Spleen (tissue), 11 donors: Measurements from ENCODE around the gene OSBPL10. TPM values are rescaled to one million over a fixed set of nuclear protein-coding genes. Genes with fewer than 3 reads are reported as not detected.

ENCODE experiments used
- DNase-seq: peaks from one replicate; pipeline ENCODE4 v3.0.0-alpha.2; 2020
- H3K27ac ChIP-seq, 8 donors: fragments of 200-600 bp; sonication (generic) in 7 of 8; 1 replicate in 4 of 8; 2 replicates in 4 of 8; pipeline versions ENCODE4 v1.5.0 to v1.8.0; 2016 to 2021; ENCODE audit warnings: inconsistent platforms in 4 of 8, mild to moderate bottlenecking in 4 of 8, moderate library complexity in 1 of 8
- H3K27me3 ChIP-seq, 7 donors: fragments of 200-600 bp; sonication (generic) in 6 of 7; replicated peaks in 1 of 7; 1 replicate in 4 of 7; 2 replicates in 3 of 7; pipeline versions ENCODE4 v1.5.0 to v1.8.0; 2016 to 2021; ENCODE audit warnings: inconsistent platforms in 3 of 7, mild to moderate bottlenecking in 1 of 7
- H3K36me3 ChIP-seq, 6 donors: fragments of 200-600 bp; sonication (generic) in 5 of 6; 1 replicate in 4 of 6; 2 replicates in 2 of 6; pipeline versions ENCODE4 v1.5.0 to v1.8.0; 2016 to 2021; ENCODE audit warnings: inconsistent platforms in 2 of 6
- H3K4me1 ChIP-seq, 6 donors: fragments of 200-600 bp; sonication (generic) in 5 of 6; 1 replicate in 3 of 6; 2 replicates in 3 of 6; pipeline versions ENCODE4 v1.5.0 to v1.8.0; 2016 to 2021; ENCODE audit warnings: inconsistent platforms in 3 of 6
- H3K4me3 ChIP-seq, 8 donors: fragments of 200-600 bp; sonication (generic) in 7 of 8; 1 replicate in 4 of 8; 2 replicates in 4 of 8; pipeline versions ENCODE4 v1.5.0 to v1.8.0; 2016 to 2021; ENCODE audit warnings: inconsistent platforms in 4 of 8, mild to moderate bottlenecking in 4 of 8, moderate library complexity in 2 of 8
- H3K9me3 ChIP-seq, 8 donors: fragments of 200-600 bp; sonication (generic) in 7 of 8; 1 replicate in 4 of 8; 2 replicates in 4 of 8; pipeline versions ENCODE4 v1.5.0 to v1.8.0; 2016 to 2021; ENCODE audit warnings: inconsistent platforms in 4 of 8
- POLR2A ChIP-seq, 3 donors: fragments of 450-650 bp; IDR thresholded peaks; one replicate each; pipeline ENCODE4 v1.5.1; 2017; ENCODE audit warnings: antibody characterized with exemption in 3 of 3, mild to moderate bottlenecking in 1 of 3
- POLR2AphosphoS5 ChIP-seq, 3 donors: sonication (generic); formaldehyde crosslinking; IDR thresholded peaks; one replicate each; pipeline ENCODE4 v1.5.1; 2017; ENCODE audit warnings: antibody characterized with exemption in 3 of 3
- WGBS, 5 donors: extraction: QIAGEN DNeasy Blood & Tissue Kit in 3 of 5; methylation state at CpG; one replicate each; pipeline versions ENCODE4 v1.1.5 to v1.1.7; 2013 to 2018; 5-methylcytosine and 5-hydroxymethylcytosine counted together
- intact Hi-C: fragments of 100-400 bp; cut with DNase I; formaldehyde crosslinking; loops from one replicate; pipeline ENCODE4 v1.15.0; 2023; ENCODE audit warnings: low total_unique reads
- polyA plus RNA-seq, 3 donors: library from polyadenylated mRNA; stranded (reverse); fragments of 200-250 nt; gene quantifications; one replicate each; pipeline ENCODE4 v1.2.1, GENCODE V29; 2013
- total RNA-seq, 7 donors: library from RNA; depleted of rRNA in 3 of 7; stranded (reverse); fragments of >200 nt in 3 of 7; fragmentation: NEBNext Ultra II Directional in 4 of 7; extraction: Animal tissue kit (Norgen Biotek cat#: 25700) in 4 of 7; gene quantifications; one replicate each; pipeline versions ENCODE4 v1.1.0 to v1.2.1, GENCODE V29; 2016 to 2021
- TF ChIP-seq, protein P1 (sequence below), 11 experiments: fragments of 200-600 bp in 7 of 11; fragments of 450-650 bp in 4 of 11; sonication (generic) in 4 of 11; IDR thresholded peaks in 8 of 11; conservative IDR thresholded peaks in 3 of 11; 1 replicate in 7 of 11; 2 replicates in 4 of 11; pipeline versions ENCODE4 v1.4.0 to v1.8.0; 2016 to 2021; ENCODE audit warnings: antibody characterized with exemption in 11 of 11, inconsistent platforms in 4 of 11, mild to moderate bottlenecking in 1 of 11
- donor health status: healthy with polysubstance abuse.
- donor health status: DM: no; HTN: no; CAD: no; lungs with moderate emphysema.
- donor health status: DM: no; HTN: no; CAD: no.
- donor health status: Bipolar disorder and iron deficiency.
- donor health status: healthy.
- donor health status: DM: no; HTN: no; CAD: no.
- donor health status: DM: yes; HTN: yes; CAD: no.

Gene OSBPL10
- total and polyA plus RNA-seq, 10 donors, result 3.8 to 95.1 (median 56.5) TPM

DNA sequence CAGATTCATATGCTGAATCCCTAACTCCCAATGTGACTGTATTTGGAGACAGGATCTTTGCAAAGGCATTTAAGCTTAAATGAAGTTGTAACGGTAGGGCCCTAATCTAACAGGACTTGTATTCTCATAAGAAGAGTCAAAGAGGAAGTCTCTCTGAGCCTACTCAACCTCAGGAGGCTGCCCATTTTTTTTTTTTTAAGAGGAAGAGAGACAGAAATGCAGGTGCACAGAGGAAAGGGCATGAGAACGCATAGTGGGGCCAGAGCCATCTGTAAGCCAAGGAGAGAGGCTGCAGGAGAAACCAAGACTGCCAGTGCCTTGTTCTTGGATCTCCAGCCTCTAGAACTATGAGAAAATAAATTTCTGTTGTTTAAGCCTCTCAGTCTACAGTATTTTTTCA, 28.9 kb upstream of the OSBPL10 start:
- 33 to 57% (median 49%) methylated on average over 2 of the region's 2 CpGs for WGBS, 5 donors
- Histone ChIP-seq H3K36me3 (no peaks in the 10 kb centered on the region), H3K9me3 (no peaks in the 10 kb centered on the region), H3K27ac (peak overlapping the region in 1 of 8 donors; percentile 24), H3K27me3 (no peaks in the 10 kb centered on the region), H3K4me3 (no peak overlapping the region), H3K4me1 (peaks cover 0 to 15% (median 2%) of the 10 kb centered on the region in 6 donors)
- no peak for DNase-seq
- intact Hi-C loops, result no loop called here
- TF ChIP-seq, protein P1, sequence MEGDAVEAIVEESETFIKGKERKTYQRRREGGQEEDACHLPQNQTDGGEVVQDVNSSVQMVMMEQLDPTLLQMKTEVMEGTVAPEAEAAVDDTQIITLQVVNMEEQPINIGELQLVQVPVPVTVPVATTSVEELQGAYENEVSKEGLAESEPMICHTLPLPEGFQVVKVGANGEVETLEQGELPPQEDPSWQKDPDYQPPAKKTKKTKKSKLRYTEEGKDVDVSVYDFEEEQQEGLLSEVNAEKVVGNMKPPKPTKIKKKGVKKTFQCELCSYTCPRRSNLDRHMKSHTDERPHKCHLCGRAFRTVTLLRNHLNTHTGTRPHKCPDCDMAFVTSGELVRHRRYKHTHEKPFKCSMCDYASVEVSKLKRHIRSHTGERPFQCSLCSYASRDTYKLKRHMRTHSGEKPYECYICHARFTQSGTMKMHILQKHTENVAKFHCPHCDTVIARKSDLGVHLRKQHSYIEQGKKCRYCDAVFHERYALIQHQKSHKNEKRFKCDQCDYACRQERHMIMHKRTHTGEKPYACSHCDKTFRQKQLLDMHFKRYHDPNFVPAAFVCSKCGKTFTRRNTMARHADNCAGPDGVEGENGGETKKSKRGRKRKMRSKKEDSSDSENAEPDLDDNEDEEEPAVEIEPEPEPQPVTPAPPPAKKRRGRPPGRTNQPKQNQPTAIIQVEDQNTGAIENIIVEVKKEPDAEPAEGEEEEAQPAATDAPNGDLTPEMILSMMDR (IDR thresholded peaks at IDR 0.05 in 8 of 11, conservative IDR thresholded peaks at IDR 0.05 in 3 of 11), result no peak
- TF ChIP-seq POLR2AphosphoS5 (IDR thresholded peaks at IDR 0.05), result no peak

DNA sequence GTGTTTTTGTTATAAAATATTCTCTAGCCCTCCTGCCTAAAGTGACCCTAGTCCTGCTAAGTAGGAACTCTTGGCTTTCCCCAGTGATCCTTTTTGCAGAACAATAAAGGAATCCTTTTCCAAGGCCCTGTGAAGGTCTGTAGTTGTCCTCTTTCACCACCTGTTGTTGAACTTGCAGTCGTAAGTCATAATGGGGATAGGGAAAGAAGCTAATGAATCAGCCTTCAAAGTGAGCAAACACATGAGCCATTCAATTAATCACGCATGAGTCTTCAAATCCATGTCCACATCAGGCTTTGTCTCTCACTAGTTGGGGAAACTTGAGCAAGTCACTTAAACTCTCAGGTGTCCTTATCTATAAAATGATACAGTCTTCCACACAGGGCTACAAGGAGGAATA, 28.0 kb upstream of the OSBPL10 start:
- Histone ChIP-seq H3K27me3 (no peaks in the 10 kb centered on the region), H3K36me3 (no peaks in the 10 kb centered on the region), H3K9me3 (no peaks in the 10 kb centered on the region), H3K27ac (no peak overlapping the region), H3K4me1 (peaks cover 0 to 15% (median 2%) of the 10 kb centered on the region in 6 donors), H3K4me3 (no peak overlapping the region)
- no peak for DNase-seq
- 93 to 99% (median 96%) methylated on average over 2 of the region's 2 CpGs for WGBS, 5 donors
- intact Hi-C loops, result no loop called here
- TF ChIP-seq, protein P1 (IDR thresholded peaks at IDR 0.05 in 8 of 11, conservative IDR thresholded peaks at IDR 0.05 in 3 of 11), result no peak
- TF ChIP-seq POLR2A (IDR thresholded peaks at IDR 0.05), result no peak

DNA sequence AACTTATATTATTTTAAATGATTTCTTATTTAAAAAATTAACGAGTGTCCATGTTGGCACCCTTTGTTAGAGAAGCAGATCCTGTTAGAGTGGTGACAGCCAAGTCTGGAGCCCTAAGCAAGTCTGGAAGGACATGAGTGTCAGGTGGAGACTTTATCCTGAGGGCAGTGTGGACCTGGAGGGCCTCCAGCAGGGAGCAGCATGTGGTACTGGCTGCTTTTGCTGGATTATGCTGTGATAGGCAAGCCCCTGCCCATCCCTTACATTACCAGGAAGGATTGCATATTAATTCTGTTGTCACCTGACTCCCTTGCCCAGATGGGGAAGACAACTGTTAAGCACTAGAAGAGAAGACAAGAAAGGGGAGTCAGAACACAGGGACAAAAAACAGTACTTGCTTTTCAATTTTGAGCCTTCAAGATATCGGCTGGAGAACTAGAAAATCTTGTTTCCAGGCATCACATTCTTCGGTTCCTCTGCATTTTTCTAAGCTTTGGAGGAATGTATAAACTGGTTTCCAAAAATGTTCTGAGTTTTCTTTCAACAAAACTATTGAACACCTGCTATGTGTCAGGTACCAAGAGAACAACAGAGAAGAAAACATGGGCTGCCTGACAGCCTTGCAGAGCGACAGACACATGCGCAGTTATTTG, 23.2 kb upstream of the OSBPL10 start:
- Histone ChIP-seq H3K9me3 (no peaks in the 10 kb centered on the region), H3K4me3 (no peak overlapping the region), H3K36me3 (no peaks in the 10 kb centered on the region), H3K4me1 (peaks cover 0 to 24% (median 6%) of the 10 kb centered on the region in 6 donors), H3K27me3 (no peaks in the 10 kb centered on the region), H3K27ac (no peak overlapping the region)
- intact Hi-C loops, result no loop called here
- TF ChIP-seq, protein P1 (IDR thresholded peaks at IDR 0.05 in 8 of 11, conservative IDR thresholded peaks at IDR 0.05 in 3 of 11), result no peak
- TF ChIP-seq POLR2A (IDR thresholded peaks at IDR 0.05) (no peak), POLR2AphosphoS5 (IDR thresholded peaks at IDR 0.05) (no peak)
- 87 to 99% (median 95%) methylated on average over 5 of the region's 5 CpGs for WGBS, 5 donors
- DNase-seq, result no peak

DNA sequence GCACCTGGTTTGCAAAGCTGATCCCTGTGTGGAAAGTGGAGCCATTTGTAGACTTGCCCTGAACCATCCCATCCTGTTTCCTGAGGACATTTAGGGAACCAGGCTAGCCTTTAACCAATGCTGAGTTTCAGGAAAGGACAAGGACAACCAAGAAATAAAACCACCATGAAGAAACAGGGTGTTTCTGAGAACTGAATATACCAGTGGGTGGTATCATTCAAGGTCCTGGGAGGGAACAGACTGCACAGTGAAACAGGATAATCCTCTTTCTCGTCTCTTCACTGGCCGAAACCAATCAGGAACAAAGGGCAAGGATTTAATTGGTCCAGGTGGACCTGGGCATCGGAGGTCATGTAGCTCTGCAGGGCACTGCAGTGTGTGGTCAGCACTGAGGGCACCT, 22.3 kb upstream of the OSBPL10 start:
- Histone ChIP-seq H3K36me3 (no peaks in the 10 kb centered on the region), H3K9me3 (no peaks in the 10 kb centered on the region), H3K27me3 (no peaks in the 10 kb centered on the region), H3K4me3 (no peak overlapping the region), H3K4me1 (peaks cover 0 to 29% (median 6%) of the 10 kb centered on the region in 6 donors), H3K27ac (no peak overlapping the region)
- 69 to 87% (median 81%) methylated on average over 3 of the region's 3 CpGs for WGBS, 5 donors
- TF ChIP-seq POLR2A (IDR thresholded peaks at IDR 0.05) (no peak), POLR2AphosphoS5 (IDR thresholded peaks at IDR 0.05) (no peak)
- TF ChIP-seq, protein P1 (IDR thresholded peaks at IDR 0.05 in 8 of 11, conservative IDR thresholded peaks at IDR 0.05 in 3 of 11), result no peak
- intact Hi-C loops, result no loop called here
- no peak for DNase-seq
